NCI-H2081 treated with DMSO at 0.1 percent for 48 hours (cell line): Measurements from ENCODE around the gene PARP15.

ENCODE experiments used
- DNase-seq: peaks from one replicate; lab custom pipeline; 2025; lab: John Stamatoyannopoulos, UW

The PARP15 gene

GRCh38 chr3:122572940-122573412 lies 4.5 kb upstream of the PARP15 start:
- DNase-seq = no peak

DNA sequence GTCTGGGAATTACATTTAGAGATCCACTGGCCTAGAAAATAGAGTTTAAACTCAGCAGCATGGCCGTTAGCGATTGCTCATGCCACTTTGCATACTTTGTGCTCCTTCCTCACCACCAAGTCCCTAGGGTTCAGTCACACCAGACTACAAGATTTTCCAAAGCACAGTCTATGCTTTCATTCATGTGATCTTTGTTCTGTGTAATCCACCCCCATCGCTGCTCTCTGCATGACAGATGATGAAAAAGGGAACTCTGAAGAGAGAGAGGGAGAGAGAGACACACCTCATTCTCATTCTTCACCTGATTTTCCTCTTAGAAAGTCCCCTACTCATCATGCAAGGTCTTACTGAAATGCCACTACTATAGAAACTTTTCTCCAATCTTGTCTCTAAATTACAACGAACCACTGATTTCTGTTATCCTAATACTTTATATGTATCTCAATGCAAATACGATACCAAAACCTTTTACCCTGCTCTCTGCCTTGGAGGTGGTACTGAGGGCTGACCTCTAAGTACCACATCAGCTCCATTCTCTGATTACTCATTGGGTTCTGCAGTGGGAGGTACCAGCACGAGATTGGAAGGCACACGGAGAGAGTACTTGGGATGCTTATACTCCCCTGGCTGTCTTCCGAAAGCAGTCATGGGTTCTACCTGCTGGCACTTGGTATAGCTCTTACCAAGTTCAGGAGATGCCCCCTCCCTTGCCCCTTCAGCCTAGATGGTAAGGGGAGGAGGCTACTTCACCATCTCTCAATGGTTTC lies 1.1 kb upstream of the PARP15 start:
- DNase-seq = no peak

DNA sequence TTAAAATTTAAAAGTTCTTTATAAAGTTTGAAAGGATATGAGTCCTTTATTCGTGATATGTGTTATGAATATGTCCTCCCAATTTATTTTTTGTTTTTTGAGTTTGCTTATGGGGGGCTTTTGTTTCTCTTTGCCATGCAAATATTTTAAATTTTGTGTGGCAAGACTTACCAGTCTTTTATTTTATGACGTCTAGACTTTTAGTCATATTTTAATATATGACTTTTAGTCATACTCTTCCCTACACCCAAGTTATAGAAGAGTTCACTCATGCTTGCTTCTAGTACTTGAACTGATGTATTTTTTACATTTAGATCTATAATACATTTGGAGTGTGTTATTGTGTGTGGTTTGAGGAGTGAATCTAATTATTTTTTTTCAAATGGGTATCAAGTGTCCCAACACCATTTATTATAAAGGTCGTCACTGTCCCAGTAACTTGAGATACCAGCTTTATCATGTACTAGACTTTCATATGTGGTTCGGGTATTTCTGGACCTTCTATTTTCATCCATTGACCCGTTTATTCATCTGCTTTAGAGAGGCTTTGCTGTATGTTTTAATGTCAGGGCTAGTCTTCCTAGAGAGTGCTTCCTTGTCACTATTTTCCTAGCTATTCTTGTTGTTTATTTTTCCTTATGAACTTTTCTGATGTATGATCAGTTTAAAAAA lies 755 bp downstream of the PARP15 start:
- DNase-seq = no peak

DNA sequence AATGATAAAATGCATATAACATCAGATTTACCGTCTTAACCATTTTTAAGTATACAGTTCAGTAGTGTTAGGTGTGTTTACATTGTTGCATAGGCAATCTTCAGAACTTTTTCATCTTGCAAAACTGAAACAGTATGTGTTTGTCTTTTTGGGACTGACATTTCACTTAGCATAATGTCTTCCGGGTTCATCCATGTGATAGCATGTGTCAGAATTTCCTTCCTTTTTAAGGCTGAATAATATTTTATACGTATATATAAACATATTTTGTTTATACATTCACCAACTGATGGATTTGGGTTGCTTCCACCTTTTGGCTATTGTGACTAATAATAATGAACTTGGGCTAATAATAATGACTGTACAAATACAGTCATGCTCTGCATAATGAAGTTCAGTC lies 3.0 kb downstream of the PARP15 start:
- no peak for DNase-seq

DNA sequence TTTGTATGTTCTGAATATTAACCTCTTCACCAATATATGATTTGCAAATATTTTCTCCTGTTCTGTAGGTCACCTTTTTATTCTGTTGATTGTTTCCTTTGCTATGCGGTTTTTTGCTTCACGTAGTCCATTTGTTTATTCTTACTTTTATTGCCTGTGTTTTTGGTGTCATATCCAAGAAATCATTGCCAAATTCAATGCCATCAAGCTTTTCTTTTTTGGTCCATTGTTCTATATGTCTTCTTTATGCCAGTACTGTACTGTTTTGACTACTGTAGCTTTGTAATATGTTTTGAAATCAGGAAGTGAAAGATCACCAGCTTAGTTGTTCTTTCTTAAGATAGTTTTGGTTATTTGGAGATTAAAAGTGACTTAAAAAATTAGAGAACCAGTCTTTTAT lies 4.2 kb downstream of the PARP15 start:
- DNase-seq = no peak

DNA sequence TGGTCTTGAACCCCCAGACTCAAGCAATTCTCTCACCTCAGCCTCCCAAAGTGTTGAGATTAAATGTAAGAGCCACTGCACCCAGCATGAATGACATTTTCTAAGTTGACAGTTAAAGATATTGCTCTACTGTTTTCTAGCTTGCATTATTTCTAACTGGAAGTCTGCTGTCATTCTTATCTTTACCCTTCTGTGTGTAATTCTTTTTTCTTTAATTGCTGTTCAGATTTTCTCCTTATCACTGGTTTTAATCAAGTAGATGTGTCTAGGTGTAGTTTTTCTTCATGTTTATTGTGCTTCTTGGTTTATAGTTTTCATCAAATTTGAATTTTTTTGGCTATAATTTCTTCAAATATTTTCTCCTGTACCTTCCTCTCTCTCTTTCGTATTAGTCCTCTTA lies 4.9 kb downstream of the PARP15 start:
- DNase-seq = no peak

DNA sequence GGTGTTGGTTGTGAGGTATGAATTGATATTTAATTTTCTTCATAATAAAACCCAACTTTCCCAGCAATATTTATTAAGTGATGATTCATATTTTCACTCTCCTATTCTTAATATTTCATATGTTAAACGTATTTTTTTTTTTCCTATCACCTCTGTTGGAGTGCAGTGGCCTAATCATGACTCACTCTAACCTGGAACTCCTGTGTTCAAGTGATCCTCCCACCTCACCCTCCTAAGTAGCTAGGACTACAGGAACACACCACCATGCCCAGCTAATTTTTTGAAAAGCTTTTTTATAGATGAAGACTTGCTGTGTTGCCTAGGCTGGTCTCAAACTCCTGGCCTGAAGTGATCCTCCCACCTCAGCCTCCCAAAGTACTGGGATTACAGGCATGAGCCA lies 8.6 kb downstream of the PARP15 start:
- no peak for DNase-seq

DNA sequence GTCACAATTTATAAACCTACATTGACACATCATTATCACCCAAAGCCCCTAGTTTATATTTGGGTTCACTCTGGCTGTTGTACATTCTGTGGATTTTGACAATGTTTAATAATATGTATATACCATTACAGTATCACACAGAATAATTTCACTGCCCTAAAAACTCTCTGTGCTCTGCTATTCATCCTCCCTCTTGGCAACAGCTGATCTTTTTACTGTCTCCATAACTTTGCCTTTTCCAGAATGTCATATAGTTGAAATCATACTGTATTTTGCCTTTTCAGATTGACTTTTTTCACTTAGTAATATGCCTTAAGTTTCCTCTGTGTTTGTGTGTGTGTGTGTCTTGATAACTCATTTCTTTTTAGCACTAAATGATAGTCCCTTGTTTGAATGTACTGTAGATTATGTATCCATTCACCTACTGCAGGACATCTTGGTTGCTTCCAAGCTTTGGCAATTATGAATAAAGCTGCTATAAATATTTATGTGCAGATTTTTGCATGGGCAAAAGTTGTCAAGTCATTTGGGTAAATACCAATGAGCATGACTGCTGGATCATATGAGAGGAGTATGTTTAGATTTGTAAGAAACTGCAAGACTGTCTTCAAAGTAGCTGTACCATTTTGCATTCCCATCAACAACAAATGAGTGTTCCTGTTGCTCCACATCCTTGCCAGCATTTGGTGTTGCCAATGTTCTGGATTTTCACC lies 9.5 kb downstream of the PARP15 start:
- no peak for DNase-seq

GRCh38 chr3:122587572-122587971 lies 10.1 kb downstream of the PARP15 start:
- no peak for DNase-seq

DNA sequence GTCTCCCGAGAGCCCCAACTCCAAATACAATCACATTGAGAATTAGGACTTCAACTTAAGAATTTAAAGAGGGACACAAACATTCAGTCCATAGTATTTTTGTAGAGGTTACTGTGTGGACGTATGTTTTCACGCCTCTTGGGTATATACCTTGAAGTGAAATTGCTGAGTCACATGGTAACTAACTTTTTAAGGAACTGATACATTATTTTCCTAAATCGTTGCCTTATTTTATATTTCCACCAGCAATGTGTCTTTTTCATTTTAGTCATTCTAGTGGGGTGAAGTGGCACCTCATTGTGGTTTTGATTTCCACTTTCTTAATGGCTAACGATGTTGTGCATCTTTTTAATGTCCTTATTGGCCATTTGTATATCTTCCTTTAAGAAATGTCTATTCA lies 11.8 kb downstream of the PARP15 start:
- DNase-seq = no peak

DNA sequence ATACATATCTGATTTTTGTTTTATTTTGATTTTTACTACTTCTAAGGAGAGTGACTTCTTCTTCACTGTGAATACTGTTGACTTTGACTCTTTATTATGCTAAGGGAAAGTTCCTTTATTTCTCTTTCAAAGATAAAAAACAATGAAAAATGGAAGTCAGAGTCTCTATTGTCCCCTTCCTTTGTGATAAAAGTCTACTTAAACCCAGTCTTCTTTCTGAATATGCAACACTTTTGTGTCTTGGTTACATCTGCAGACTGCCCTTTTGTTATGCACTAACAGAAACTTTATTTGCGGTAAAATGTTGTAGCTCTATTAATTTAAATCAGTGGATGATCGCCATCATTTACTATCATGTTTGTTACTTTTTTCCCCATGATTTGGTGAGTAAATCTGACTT lies 13.2 kb downstream of the PARP15 start:
- no peak for DNase-seq

DNA sequence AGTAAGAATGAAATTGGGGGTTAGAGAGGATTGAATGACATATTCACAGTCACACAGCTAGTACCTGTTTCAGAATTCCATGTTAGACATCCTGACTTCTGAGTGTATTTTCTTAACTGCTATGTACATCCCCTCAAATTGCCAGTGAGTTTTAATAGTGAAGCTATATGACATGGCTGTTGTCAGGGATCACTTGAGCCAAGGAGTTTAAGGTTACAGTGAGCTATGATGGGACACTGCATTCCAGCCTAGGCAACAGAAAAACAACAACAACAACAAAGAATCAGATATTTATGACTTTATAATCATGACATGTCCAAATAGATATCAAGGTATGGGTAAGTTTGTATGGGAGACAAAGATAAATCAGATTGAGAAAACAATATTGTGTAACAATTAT lies 16.6 kb downstream of the PARP15 start:
- no peak for DNase-seq

GRCh38 chr3:122598151-122598550 lies 20.7 kb downstream of the PARP15 start:
- no peak for DNase-seq

GRCh38 chr3:122598556-122598955 lies 21.1 kb downstream of the PARP15 start:
- DNase-seq = no peak

DNA sequence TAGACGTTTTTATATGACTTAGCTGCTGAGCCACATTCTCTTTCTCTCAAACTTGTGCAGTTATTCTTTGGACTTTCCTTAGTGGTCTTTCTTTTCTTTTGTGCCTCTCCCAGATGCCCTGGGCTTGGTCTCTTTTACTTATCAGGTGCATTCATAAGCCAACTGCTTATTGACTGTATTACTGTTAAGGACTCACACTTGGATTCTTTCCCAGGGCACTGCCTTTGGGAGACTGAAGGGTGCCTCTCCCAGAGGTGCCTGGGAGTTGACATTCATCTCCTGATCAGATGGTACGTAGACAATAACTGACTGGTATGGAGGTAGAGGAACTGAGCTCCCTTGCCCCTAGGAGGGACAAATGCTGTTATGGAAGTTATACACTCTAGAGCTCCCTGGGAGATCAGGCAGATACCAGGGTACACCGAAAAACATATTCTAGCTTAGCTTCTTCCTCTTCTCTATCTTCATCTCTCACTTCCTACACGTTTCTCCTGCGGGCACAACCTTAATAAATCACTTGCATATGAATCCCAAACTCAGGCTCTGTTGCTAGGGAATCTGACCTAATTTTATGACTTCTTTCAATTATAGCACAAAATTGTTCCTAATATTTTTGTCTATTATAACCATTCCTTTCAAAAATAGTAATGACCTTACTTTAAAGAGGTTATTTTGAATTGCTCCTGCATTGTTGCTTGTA lies 24.7 kb downstream of the PARP15 start:
- no peak for DNase-seq

GRCh38 chr3:122603056-122603455 lies 25.6 kb downstream of the PARP15 start:
- DNase-seq = no peak

- no peak for DNase-seq
These were observed 28.9 kb downstream of the PARP15 start for GRCh38 chr3:122606330-122606729.

DNA sequence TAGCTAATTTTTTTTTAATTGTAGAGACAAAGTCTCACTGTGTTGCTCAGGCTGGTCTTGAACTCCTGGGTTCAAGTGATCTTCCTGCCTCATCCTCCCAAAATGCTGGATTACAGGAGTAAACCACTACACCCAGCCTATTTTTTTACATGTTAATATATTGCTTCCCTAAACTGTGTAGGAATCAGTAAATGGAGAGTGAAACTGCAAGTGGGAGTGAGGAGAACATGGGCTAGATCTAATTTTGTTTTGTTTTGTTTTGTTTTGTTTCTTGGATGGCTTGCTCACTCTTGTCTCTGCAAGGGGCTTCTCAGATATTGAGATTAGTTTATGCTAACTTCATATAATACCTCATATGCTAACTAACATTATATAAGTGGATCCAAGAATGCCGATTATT lies 31.5 kb downstream of the PARP15 start:
- DNase-seq = no peak

DNA sequence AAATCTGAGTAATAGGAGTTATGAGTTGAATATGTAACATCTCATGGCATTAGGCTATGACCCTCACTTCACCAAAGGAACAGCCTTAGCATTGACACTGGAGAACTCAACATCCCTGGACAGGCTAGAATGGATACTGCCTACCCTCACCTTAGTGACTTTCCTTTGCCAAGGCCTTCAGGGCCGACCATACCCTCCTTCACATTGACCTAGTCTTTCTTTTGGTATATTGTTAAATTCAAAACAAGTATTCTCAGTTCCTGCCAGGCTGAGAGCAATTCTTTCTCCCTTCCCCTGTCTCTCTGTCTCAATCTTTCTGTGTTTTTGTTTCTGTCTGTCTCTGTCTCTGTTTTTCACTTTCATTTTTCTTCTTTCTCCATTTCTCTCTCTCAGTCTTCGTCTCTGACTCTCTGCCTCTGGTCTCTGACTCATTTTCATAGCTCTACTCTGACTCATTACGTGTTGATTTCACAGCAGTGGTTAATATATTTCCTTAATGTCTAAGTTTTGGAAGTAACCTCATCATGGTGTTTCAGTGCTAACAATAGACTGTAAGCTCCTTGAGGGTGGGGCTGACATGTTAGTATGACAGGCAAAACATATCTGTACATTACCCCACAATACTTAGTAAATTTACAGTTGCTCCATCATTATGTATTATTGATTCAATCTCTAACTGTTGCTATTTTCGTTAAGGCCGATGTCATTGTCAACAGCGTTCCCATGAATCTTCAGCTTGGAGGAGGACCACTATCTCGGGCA lies 32.5 kb downstream of the PARP15 start:
- no peak for DNase-seq

GRCh38 chr3:122612696-122613095 lies 35.2 kb downstream of the PARP15 start:
- no peak for DNase-seq

DNA sequence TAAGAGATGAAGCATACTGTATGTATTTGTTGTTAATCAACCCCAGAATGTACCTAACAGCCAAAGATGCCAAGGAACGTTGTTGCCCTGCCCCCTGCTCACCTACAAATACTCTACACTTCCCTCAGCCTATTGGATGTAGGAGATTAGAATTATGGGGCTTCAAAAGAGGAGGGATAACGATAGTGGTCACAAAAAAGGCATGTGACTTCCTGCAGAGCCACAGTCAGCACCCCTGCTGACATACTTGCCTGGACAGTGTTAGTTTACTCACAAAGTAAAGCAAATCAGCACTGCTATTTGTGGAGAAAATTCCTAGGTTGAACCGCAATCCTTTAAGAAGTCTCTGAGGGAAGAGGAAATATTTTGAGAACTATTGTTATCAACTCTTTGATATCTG lies 37.9 kb downstream of the PARP15 start:
- no peak for DNase-seq

GRCh38 chr3:122618614-122619013 lies 41.2 kb downstream of the PARP15 start:
- DNase-seq = no peak
